ENCODE measurements around the gene CACFD1.
A peak's percentile ranks its signal among the peaks of the same experiment; 100 is the strongest.

Gene CACFD1

GRCh38 chr9:133459476-133460404 is at the start of gene CACFD1:
TSS of gene CACFD1 (plus strand) at chr9:133459978. CDS start at chr9:133460067, 89 bp downstream.
- DNase-seq (peak; percentile 88 to 91), ATAC-seq (peak; percentile 90)
- H3K4me3 Mint-ChIP-seq, result peak within 1 kb of the TSS; percentile 92 to 96
- H3K27me3 Mint-ChIP-seq, result no peaks in the 10 kb centered on the region
- peak within 1 kb of the TSS; percentile 90 to 100 for H3K27ac Mint-ChIP-seq
- peaks cover 17% of the 10 kb centered on the region for H3K4me1 Mint-ChIP-seq
- no peaks in the 10 kb centered on the region for H3K9me3 Mint-ChIP-seq

- ATAC-seq, result no peak
- peaks cover 63% of the 10 kb centered on the region for H3K4me1 Mint-ChIP-seq
- DNase-seq, result no peak
- peak overlapping the region in 1 of 2 donors; percentile 55 for H3K27ac Mint-ChIP-seq
- H3K4me3 Mint-ChIP-seq, result peak overlapping the region in 1 of 2 donors; percentile 26
- no peaks in the 10 kb centered on the region for H3K9me3 Mint-ChIP-seq
- no peaks in the 10 kb centered on the region for H3K27me3 Mint-ChIP-seq
Measured at GRCh38 chr9:133415170-133415569, 44.6 kb upstream of the CACFD1 start.

- Mint-ChIP-seq H3K4me1 (peaks cover 83% of the 10 kb centered on the region), H3K27ac (peak within 1 kb of the TSS; percentile 98 to 99), H3K9me3 (no peaks in the 10 kb centered on the region), H3K27me3 (no peaks in the 10 kb centered on the region), H3K4me3 (peak within 1 kb of the TSS; percentile 95 to 96)
- ATAC-seq (peak; percentile 89), DNase-seq (peak; percentile 90 to 94)
Measured at GRCh38 chr9:133417541-133418461, 42.0 kb upstream of the CACFD1 start, which contains the start of gene REXO4. TSS of gene REXO4 (minus strand) at chr9:133418010. CDS start at chr9:133417844, 166 bp downstream.

- Mint-ChIP-seq H3K27ac (peak overlapping the region in 1 of 2 donors; percentile 44), H3K27me3 (peaks cover 2% of the 10 kb centered on the region), H3K4me3 (peak overlapping the region; percentile 95 to 96), H3K9me3 (no peaks in the 10 kb centered on the region), H3K4me1 (peaks cover 76% of the 10 kb centered on the region)
- DNase-seq (no peak), ATAC-seq (no peak)
Measured at GRCh38 chr9:133419005-133419404, 40.8 kb upstream of the CACFD1 start.

- Mint-ChIP-seq H3K27me3 (peaks cover 16% of the 10 kb centered on the region), H3K4me1 (peaks cover 62% of the 10 kb centered on the region), H3K9me3 (no peaks in the 10 kb centered on the region), H3K4me3 (peak overlapping the region; percentile 24 to 40), H3K27ac (peak overlapping the region; percentile 64 to 90)
- DNase-seq, result peak; percentile 27 to 65
- ATAC-seq, result peak; percentile 19
Measured at GRCh38 chr9:133420392-133420827, 39.4 kb upstream of the CACFD1 start.

GRCh38 chr9:133421615-133422542 is 37.9 kb upstream of the CACFD1 start, which contains the start of gene ADAMTS13:
TSS of gene ADAMTS13 (plus strand) at chr9:133422367. CDS start at chr9:133422444, 77 bp downstream.
- H3K4me1 Mint-ChIP-seq, result peaks cover 48% of the 10 kb centered on the region
- peak; percentile 77 for ATAC-seq
- peak within 1 kb of the TSS in 1 of 2 donors; percentile 71 for H3K27ac Mint-ChIP-seq
- peaks cover 30% of the 10 kb centered on the region for H3K27me3 Mint-ChIP-seq
- no peaks in the 10 kb centered on the region for H3K9me3 Mint-ChIP-seq
- peak within 1 kb of the TSS; percentile 55 to 58 for H3K4me3 Mint-ChIP-seq
- peak; percentile 70 to 84 for DNase-seq

- no peak overlapping the region for H3K4me3 Mint-ChIP-seq
- no peak for DNase-seq
- no peaks in the 10 kb centered on the region for H3K9me3 Mint-ChIP-seq
- no peak for ATAC-seq
- H3K27me3 Mint-ChIP-seq, result peaks cover 44% of the 10 kb centered on the region
- no peak overlapping the region for H3K27ac Mint-ChIP-seq
- peaks cover 46% of the 10 kb centered on the region for H3K4me1 Mint-ChIP-seq
Measured at GRCh38 chr9:133423216-133423615, 36.6 kb upstream of the CACFD1 start.

GRCh38 chr9:133424187-133424586 is 35.6 kb upstream of the CACFD1 start:
- H3K4me1 Mint-ChIP-seq, result peaks cover 36% of the 10 kb centered on the region
- DNase-seq, result no peak
- no peaks in the 10 kb centered on the region for H3K9me3 Mint-ChIP-seq
- no peak for ATAC-seq
- H3K27ac Mint-ChIP-seq, result no peak overlapping the region
- H3K4me3 Mint-ChIP-seq, result no peak overlapping the region
- peaks cover 50% of the 10 kb centered on the region for H3K27me3 Mint-ChIP-seq

- Mint-ChIP-seq H3K27ac (peak overlapping the region in 1 of 2 donors; percentile 20), H3K4me1 (peaks cover 35% of the 10 kb centered on the region), H3K27me3 (peaks cover 58% of the 10 kb centered on the region), H3K9me3 (no peaks in the 10 kb centered on the region), H3K4me3 (no peak overlapping the region)
- no peak for DNase-seq
- ATAC-seq, result no peak
Measured at GRCh38 chr9:133425049-133425632, 34.6 kb upstream of the CACFD1 start.

- no peak overlapping the region for H3K27ac Mint-ChIP-seq
- peaks cover 58% of the 10 kb centered on the region for H3K27me3 Mint-ChIP-seq
- H3K4me1 Mint-ChIP-seq, result peaks cover 27% of the 10 kb centered on the region
- H3K4me3 Mint-ChIP-seq, result no peak overlapping the region
- no peak for DNase-seq
- ATAC-seq, result no peak
- no peaks in the 10 kb centered on the region for H3K9me3 Mint-ChIP-seq
Measured at GRCh38 chr9:133426011-133426410, 33.8 kb upstream of the CACFD1 start.

- Mint-ChIP-seq H3K27ac (no peak overlapping the region), H3K9me3 (no peaks in the 10 kb centered on the region), H3K4me1 (peaks cover 9% of the 10 kb centered on the region), H3K4me3 (peak overlapping the region; percentile 64 to 68), H3K27me3 (peaks cover 58% of the 10 kb centered on the region)
- ATAC-seq, result no peak
- DNase-seq, result no peak
Measured at GRCh38 chr9:133427658-133428348, 32.0 kb upstream of the CACFD1 start.

- ATAC-seq, result peak; percentile 47
- Mint-ChIP-seq H3K4me3 (peak overlapping the region; percentile 26 to 59), H3K9me3 (no peaks in the 10 kb centered on the region), H3K27me3 (peaks cover 58% of the 10 kb centered on the region), H3K27ac (no peak overlapping the region), H3K4me1 (peaks cover 6% of the 10 kb centered on the region)
- DNase-seq, result no peak
Measured at GRCh38 chr9:133428617-133429101, 31.1 kb upstream of the CACFD1 start.

- peak; percentile 40 for ATAC-seq
- peak overlapping the region in 1 of 2 donors; percentile 52 for H3K4me3 Mint-ChIP-seq
- peaks cover 54% of the 10 kb centered on the region for H3K27me3 Mint-ChIP-seq
Measured at GRCh38 chr9:133429214-133429613, 30.6 kb upstream of the CACFD1 start.

More at GRCh38 chr9:133429214-133429613, 30.6 kb upstream of the CACFD1 start:
- no peak for DNase-seq
- Mint-ChIP-seq H3K27ac (no peak overlapping the region), H3K4me1 (peaks cover 6% of the 10 kb centered on the region), H3K9me3 (no peaks in the 10 kb centered on the region)
